Measurements from ENCODE around the gene PLA2G4A. TPM values are rescaled to one million over a fixed set of nuclear protein-coding genes. Genes with fewer than 3 reads are reported as not detected.

PLA2G4A gene
- total RNA-seq, 1 experiment from 2014 or later, result 2.0 TPM

- ChIA-PET POLR2A (no interaction called here), CTCF (no interaction called here)
- Mint-ChIP-seq H3K36me3 (ENCODE audit: insufficient read depth, unreplicated experiment) (no peaks in the 10 kb centered on the region), H3K4me1 (ENCODE audit: low read depth, unreplicated experiment) (no peaks in the 10 kb centered on the region), H3K9me3 (ENCODE audit: unreplicated experiment) (no peaks in the 10 kb centered on the region), H3K4me3 (ENCODE audit: unreplicated experiment) (no peak overlapping the region), H3K27ac (ENCODE audit: unreplicated experiment) (no peak overlapping the region), H3K27me3 (ENCODE audit: insufficient read depth, unreplicated experiment) (peaks cover 3% of the 10 kb centered on the region)
- intact Hi-C loops (cut with micrococcal nuclease; ENCODE audit: unreplicated experiment), result no loop called here
- Histone ChIP-seq H3K4me1 (no peaks in the 10 kb centered on the region), H3K36me3 (ENCODE audit: control insufficient read depth, insufficient read depth, low read length) (no peaks in the 10 kb centered on the region), H3K9me3 (no peaks in the 10 kb centered on the region), H3K27me3 (replicated peaks; ENCODE audit: control insufficient read depth, insufficient read depth, low read length) (no peaks in the 10 kb centered on the region), H3K4me3 (ENCODE audit: low read depth, low read length) (no peak overlapping the region)
- no peak for TF ChIP-seq CTCF (IDR thresholded peaks at IDR 0.05; ENCODE audit: insufficient read depth in 1 of 2, low read depth in 1 of 2, low read length in 1 of 2, severe bottlenecking in 1 of 2, unreplicated experiment in 1 of 2)
- no TSS peak for BruUV-seq (replicated peaks)
- no peak for DNase-seq
Observed at GRCh38 chr1:186858923-186859322, 30.2 kb downstream of the PLA2G4A start.

- H3K4me1 Mint-ChIP-seq (ENCODE audit: low read depth, unreplicated experiment), result no peaks in the 10 kb centered on the region
- no peak overlapping the region for H3K4me3 Mint-ChIP-seq (ENCODE audit: unreplicated experiment)
- peaks cover 3% of the 10 kb centered on the region for H3K27me3 Mint-ChIP-seq (ENCODE audit: insufficient read depth, unreplicated experiment)
- no peak for DNase-seq
- Histone ChIP-seq H3K4me3 (ENCODE audit: low read depth, low read length) (no peak overlapping the region), H3K27me3 (replicated peaks; ENCODE audit: control insufficient read depth, insufficient read depth, low read length) (no peaks in the 10 kb centered on the region), H3K9me3 (no peaks in the 10 kb centered on the region), H3K4me1 (no peaks in the 10 kb centered on the region), H3K36me3 (ENCODE audit: control insufficient read depth, insufficient read depth, low read length) (no peaks in the 10 kb centered on the region)
- BruUV-seq (replicated peaks), result no TSS peak
- no peaks in the 10 kb centered on the region for H3K9me3 Mint-ChIP-seq (ENCODE audit: unreplicated experiment)
- no peak for TF ChIP-seq CTCF (IDR thresholded peaks at IDR 0.05; ENCODE audit: insufficient read depth in 1 of 2, low read depth in 1 of 2, low read length in 1 of 2, severe bottlenecking in 1 of 2, unreplicated experiment in 1 of 2)
- H3K27ac Mint-ChIP-seq (ENCODE audit: unreplicated experiment), result no peak overlapping the region
- H3K36me3 Mint-ChIP-seq (ENCODE audit: insufficient read depth, unreplicated experiment), result no peaks in the 10 kb centered on the region
- intact Hi-C loops (cut with micrococcal nuclease; ENCODE audit: unreplicated experiment), result no loop called here
- POLR2A ChIA-PET, result no interaction called here
- CTCF ChIA-PET, result no interaction called here
Observed at GRCh38 chr1:186859995-186860394, 31.2 kb downstream of the PLA2G4A start.

GRCh38 chr1:186864296-186864695, 35.5 kb downstream of the PLA2G4A start:
- Histone ChIP-seq H3K36me3 (ENCODE audit: control insufficient read depth, insufficient read depth, low read length) (no peaks in the 10 kb centered on the region), H3K4me3 (ENCODE audit: low read depth, low read length) (no peak overlapping the region), H3K27me3 (replicated peaks; ENCODE audit: control insufficient read depth, insufficient read depth, low read length) (no peaks in the 10 kb centered on the region), H3K4me1 (no peaks in the 10 kb centered on the region), H3K9me3 (no peaks in the 10 kb centered on the region; the same call in 1 of the 2 replicates)
- BruUV-seq (replicated peaks), result no TSS peak
- intact Hi-C loops (cut with micrococcal nuclease; ENCODE audit: unreplicated experiment), result no loop called here
- POLR2A ChIA-PET, result no interaction called here
- Mint-ChIP-seq H3K9me3 (ENCODE audit: unreplicated experiment) (no peaks in the 10 kb centered on the region), H3K36me3 (ENCODE audit: insufficient read depth, unreplicated experiment) (no peaks in the 10 kb centered on the region), H3K4me3 (ENCODE audit: unreplicated experiment) (no peak overlapping the region), H3K27me3 (ENCODE audit: insufficient read depth, unreplicated experiment) (peaks cover 3% of the 10 kb centered on the region), H3K27ac (ENCODE audit: unreplicated experiment) (no peak overlapping the region), H3K4me1 (ENCODE audit: low read depth, unreplicated experiment) (no peaks in the 10 kb centered on the region)
- no peak for DNase-seq
- CTCF ChIA-PET, result no interaction called here
- TF ChIP-seq CTCF (IDR thresholded peaks at IDR 0.05; ENCODE audit: insufficient read depth in 1 of 2, low read depth in 1 of 2, low read length in 1 of 2, severe bottlenecking in 1 of 2, unreplicated experiment in 1 of 2), result no peak
